COLO668 (cell line): ENCODE data around the gene TMEM126A.
"Not testable (repeated sequence)": the region's sequence is repeated elsewhere in the genome, so short reads cannot be mapped to it uniquely, and the experiment has no call there.

Experiments
- DNase-seq: peaks from one replicate; lab custom pipeline; 2025; ENCODE audit not compliant: unreplicated experiment; lab: John Stamatoyannopoulos, UW

TMEM126A gene

GRCh38 chr11:85656777-85657176 is 9.0 kb downstream of the TMEM126A start:
- no peak for DNase-seq

- DNase-seq: no peak
Observed at GRCh38 chr11:85658180-85658579, 10.4 kb downstream of the TMEM126A start.

GRCh38 chr11:85661972-85662664 is 14.4 kb downstream of the TMEM126A start:
- no peak for DNase-seq

DNA sequence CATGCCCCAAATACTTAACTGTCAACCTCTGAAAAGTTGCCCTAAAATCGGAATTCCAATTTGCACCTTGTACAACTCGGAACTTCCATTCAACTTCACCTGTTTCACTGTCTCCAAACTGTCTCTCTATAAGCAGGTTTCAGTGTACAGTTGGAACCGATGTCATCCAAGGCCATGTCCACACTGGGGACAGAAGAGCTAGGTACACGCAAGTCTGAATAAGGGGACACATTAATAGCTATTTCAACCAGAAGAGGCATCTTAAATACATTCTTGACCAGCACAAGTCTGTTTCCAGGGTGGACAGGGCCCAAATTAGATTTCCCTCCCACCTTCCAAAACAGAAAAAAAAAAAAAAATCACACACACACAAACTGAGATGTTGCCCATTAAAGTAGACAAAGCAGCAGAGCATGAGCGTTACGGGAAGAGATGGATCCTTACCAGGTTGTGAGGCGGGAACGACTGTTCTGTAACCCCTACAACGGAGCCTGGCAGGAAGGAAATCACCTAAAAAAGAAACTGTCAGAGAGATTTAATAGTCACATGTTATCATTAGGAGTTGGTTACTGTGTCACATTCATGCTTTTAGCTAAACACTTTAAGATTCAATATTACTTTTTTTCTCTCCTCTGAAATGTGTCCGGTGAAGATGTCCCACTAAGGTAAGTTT is 15.4 kb downstream of the TMEM126A start:
- DNase-seq: no peak

DNA sequence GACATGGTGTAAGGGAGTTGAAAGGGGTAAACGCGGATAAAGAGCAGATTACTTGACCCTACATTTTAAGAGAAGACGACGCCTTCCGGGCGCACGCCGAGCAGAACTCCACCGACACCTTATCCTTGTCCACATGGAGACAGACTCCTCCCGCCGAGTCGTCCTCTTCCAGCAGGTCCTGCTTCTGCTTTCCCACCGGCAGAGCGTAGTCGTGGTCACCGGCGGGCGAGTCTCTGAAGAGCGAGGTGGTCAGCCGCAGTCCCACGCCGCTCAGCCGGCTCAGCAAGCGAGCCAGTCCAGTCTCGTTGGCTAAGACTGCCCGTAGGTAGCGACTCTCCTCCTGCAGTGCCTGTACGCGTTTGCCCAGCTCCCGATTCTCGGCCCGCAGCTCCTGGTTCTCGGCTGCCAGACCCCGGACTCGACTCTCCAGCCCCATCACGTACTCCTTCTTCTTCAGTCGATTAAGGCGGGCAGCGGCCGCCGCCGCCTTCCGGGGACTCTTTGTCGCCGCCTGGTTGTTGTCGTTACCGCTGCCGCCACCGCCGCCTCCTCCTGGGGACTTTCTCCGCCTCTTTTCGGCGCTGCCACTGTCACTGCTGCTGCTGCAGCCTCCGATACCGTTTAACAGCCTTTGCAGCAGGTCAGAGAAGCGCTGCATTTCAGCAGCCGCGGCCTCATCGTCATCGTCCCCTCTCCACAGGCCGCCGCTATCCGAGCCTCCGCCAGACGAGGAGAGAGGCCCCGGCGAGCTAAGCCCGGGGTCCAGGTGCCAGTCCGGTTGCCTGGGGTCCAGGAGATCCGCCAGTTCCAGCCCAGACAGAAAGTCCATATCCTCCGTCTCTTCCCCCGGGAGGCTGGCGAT is 16.2 kb downstream of the TMEM126A start:
- peak; percentile 81 for DNase-seq

- peak; percentile 93 for DNase-seq
Observed at GRCh38 chr11:85664615-85665481, 17.1 kb downstream of the TMEM126A start, which contains the start of gene CREBZF. Gene CREBZF (minus strand): TSS chr11:85665129. CDS start chr11:85664875, 254 bp downstream.

DNA sequence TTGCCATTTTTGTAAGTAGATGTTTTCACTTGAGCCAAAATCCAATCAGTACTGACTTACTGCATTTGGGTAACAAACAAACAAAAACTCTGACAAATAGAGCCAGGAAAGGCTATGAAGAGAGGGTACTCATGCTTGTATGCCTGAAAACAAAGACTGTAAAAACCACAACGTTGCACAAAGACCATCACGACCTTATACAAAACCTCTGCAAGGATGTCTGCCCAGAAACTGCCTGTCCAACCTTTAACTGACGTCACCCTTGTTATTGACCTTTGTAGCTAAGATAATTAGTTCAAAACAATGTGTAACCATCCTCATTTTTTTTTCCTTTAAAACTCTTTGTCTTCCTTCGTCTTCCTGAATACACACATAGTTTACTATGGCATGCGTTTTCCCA is 18.0 kb downstream of the TMEM126A start:
- no peak for DNase-seq

DNA sequence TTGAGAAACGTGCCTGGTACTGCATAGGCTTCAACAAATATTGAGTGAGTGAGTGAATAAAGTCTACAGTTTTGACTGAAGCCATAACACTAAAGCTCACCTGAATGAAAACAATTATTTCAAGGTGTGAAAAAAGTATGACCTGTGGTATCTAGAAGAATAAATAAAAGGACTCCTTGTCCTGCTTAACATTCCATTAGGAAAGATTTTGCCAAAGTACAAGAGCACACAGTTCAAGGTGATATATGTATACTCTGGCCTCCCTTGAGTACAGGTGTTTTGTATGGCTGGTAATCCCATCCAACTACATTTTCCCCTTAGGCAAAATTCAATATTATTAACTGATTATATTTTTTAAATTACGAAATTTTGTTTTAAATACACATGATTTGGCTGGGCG is 18.9 kb downstream of the TMEM126A start:
- no peak for DNase-seq

GRCh38 chr11:85668157-85668556 is 20.4 kb downstream of the TMEM126A start:
- DNase-seq: no peak

GRCh38 chr11:85670949-85671663 is 23.3 kb downstream of the TMEM126A start:
- not testable (repeated sequence) for DNase-seq

- no peak for DNase-seq
Observed at GRCh38 chr11:85672105-85672902, 24.5 kb downstream of the TMEM126A start.

- DNase-seq: no peak
Observed at GRCh38 chr11:85673393-85673792, 25.6 kb downstream of the TMEM126A start.

GRCh38 chr11:85679576-85679975 is 31.8 kb downstream of the TMEM126A start:
- DNase-seq: no peak

DNA sequence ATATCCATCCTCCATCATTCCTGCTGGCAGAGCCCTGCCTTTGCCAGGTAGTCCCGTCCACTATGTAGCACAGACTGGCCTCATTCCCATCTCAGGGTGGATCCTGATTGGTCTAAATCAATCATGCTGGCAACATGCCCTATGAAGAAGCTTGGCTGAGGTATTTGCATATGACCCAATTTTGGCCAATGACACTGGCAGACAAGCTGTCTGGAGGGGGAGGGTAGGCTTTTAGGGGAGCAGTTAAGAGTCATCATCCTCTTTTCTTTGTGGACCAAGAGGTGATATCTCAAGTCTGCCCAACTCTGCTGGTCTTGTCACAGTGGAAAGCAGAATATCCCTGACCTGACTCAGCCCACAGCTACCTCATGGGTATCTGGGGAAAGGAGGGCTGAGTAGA is 33.1 kb downstream of the TMEM126A start:
- no peak for DNase-seq

GRCh38 chr11:85682330-85683305 is 34.9 kb downstream of the TMEM126A start:
- DNase-seq: no peak

DNA sequence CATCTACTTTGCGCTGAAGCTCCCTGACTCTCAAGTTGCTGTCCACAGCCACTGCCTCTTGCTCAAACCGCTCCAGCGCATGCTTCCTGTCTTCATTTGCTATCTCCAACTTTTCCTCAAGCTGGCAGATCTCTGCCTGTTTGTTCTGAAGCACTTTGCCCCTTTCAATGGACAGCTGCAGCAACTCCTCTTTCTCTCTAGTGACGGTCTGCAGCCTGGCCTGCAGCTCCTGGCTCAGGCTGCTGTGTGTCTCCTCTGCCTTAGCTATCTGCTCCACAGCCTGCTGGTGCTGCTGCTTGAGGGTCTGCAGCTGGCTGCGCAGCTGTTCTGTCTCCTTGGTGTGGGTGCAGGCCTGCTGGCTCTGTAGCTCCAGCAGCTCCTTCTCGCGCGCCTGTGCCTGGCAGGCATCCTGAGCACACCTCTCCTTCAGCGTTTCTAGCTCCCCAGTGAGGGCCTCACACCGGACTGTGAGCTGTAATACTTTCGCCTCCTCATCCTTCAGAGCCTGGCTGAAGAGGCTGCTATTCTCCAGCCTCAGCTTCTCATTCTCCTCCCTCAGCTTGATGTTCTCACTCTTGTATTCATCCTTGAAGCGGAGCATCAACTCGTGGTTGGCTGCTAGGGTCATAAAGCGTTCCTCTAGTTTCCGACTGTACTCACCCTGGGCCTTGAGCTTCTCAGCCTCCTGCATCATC is 37.5 kb downstream of the TMEM126A start:
- no peak for DNase-seq

GRCh38 chr11:85685820-85686459 is 38.2 kb downstream of the TMEM126A start, which contains the start of gene CCDC89:
Gene CCDC89 (minus strand): TSS chr11:85686195. CDS start chr11:85686130, 65 bp downstream.
- DNase-seq: no peak
